NCI-H524 (cell line): ENCODE measurements around the gene S100P.
"Not testable (repeated sequence)": the region's sequence is repeated elsewhere in the genome, so short reads cannot be mapped to it uniquely, and the experiment has no call there.

Source experiments
- DNase-seq, 2 experiments: peaks; one replicate each; lab custom pipeline; 2025; lab: John Stamatoyannopoulos, UW

Gene S100P

GRCh38 chr4:6693231-6694176 lies at the start of gene S100P:
Gene S100P (plus strand): TSS chr4:6693878. CDS start chr4:6693933, 55 bp downstream.
- no peak for DNase-seq

- no peak for DNase-seq
Measured at GRCh38 chr4:6644792-6645530, 48.7 kb upstream of the S100P start.

- no peak for DNase-seq
Measured at GRCh38 chr4:6647169-6647568, 46.5 kb upstream of the S100P start.

GRCh38 chr4:6647582-6648230 lies 46.0 kb upstream of the S100P start:
- DNase-seq = no peak

- DNase-seq = no peak
Measured at GRCh38 chr4:6649216-6649615, 44.5 kb upstream of the S100P start.

- DNase-seq = not testable (repeated sequence)
Measured at GRCh38 chr4:6654211-6654610, 39.5 kb upstream of the S100P start.

- DNase-seq = not testable (repeated sequence)
Measured at GRCh38 chr4:6655291-6655690, 38.4 kb upstream of the S100P start.

GRCh38 chr4:6655924-6656323 lies 37.8 kb upstream of the S100P start:
- DNase-seq = no peak

- DNase-seq = no peak
Measured at GRCh38 chr4:6657242-6658208, 36.2 kb upstream of the S100P start.

- DNase-seq = no peak
Measured at GRCh38 chr4:6658209-6658595, 35.5 kb upstream of the S100P start.

GRCh38 chr4:6658597-6659075 lies 35.0 kb upstream of the S100P start:
- no peak for DNase-seq

- DNase-seq = no peak
Measured at GRCh38 chr4:6659897-6660296, 33.8 kb upstream of the S100P start.

- DNase-seq = no peak
Measured at GRCh38 chr4:6660430-6660829, 33.2 kb upstream of the S100P start.

- no peak for DNase-seq
Measured at GRCh38 chr4:6662591-6662990, 31.1 kb upstream of the S100P start.

GRCh38 chr4:6663596-6664393 lies 29.9 kb upstream of the S100P start:
- no peak for DNase-seq

GRCh38 chr4:6665320-6665654 lies 28.4 kb upstream of the S100P start:
- no peak for DNase-seq

GRCh38 chr4:6668391-6668790 lies 25.3 kb upstream of the S100P start:
- no peak for DNase-seq

- DNase-seq = no peak
Measured at GRCh38 chr4:6671648-6672047, 22.0 kb upstream of the S100P start.

- DNase-seq = no peak
Measured at GRCh38 chr4:6672131-6672530, 21.5 kb upstream of the S100P start.

- not testable (repeated sequence) for DNase-seq
Measured at GRCh38 chr4:6672541-6673190, 21.0 kb upstream of the S100P start.
